Astrocyte of the spinal cord (primary cell): Measurements from ENCODE around the gene COL4A6.
A peak's percentile ranks its signal among the peaks of the same experiment; 100 is the strongest.

Source experiments
- DNase-seq: peaks from one replicate; pipeline ENCODE4 v3.0.0; 2011; ENCODE audit warnings: low read depth, low spot score
- H3K4me3 ChIP-seq: 2 replicates; pipeline ENCODE4 v1.5.1; 2011; ENCODE audit warnings: low read depth, mild to moderate bottlenecking, low read length, moderate library complexity
- in situ Hi-C: cut with HindIII; loops from 2 replicates; pipeline ENCODE4 v1.10.0; 2017; ENCODE audit warnings: low sequenced_read_pairs
- TF ChIP-seq, protein P1 (sequence below): IDR thresholded peaks from 2 replicates; pipeline ENCODE4 v1.5.1; 2012; ENCODE audit warnings: low read depth, mild to moderate bottlenecking, low read length, inconsistent platforms

COL4A6 gene

DNA sequence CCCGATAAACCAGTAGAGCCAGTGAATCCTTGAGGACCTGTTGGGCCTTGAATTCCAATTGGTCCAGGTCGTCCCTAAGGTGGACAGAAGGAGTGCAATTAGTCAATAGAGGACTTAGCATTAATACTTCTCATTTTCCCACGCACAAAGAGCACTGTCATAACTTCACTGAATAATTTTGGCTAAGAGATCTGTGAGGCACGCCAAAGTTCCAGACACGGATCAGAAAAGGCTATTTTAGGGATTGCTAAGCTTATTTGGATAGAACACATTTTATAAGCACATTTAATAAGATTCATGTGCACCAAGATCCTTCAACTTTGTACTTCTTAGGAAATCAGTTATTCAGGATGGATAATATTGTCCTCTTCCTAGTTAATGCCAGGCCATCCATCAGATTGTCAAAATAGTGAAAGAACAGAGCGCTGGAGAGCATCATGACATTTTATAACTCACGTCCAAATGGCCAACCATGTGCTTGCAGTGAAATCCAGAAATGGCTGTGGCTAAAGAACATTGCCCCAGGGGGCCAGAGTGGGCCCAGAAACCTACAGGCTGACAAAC lies 216.8 kb downstream of the COL4A6 start:
- in situ Hi-C loops, result no loop called here
- no peak overlapping the region for H3K4me3 ChIP-seq
- DNase-seq, result no peak
- TF ChIP-seq, protein P1, sequence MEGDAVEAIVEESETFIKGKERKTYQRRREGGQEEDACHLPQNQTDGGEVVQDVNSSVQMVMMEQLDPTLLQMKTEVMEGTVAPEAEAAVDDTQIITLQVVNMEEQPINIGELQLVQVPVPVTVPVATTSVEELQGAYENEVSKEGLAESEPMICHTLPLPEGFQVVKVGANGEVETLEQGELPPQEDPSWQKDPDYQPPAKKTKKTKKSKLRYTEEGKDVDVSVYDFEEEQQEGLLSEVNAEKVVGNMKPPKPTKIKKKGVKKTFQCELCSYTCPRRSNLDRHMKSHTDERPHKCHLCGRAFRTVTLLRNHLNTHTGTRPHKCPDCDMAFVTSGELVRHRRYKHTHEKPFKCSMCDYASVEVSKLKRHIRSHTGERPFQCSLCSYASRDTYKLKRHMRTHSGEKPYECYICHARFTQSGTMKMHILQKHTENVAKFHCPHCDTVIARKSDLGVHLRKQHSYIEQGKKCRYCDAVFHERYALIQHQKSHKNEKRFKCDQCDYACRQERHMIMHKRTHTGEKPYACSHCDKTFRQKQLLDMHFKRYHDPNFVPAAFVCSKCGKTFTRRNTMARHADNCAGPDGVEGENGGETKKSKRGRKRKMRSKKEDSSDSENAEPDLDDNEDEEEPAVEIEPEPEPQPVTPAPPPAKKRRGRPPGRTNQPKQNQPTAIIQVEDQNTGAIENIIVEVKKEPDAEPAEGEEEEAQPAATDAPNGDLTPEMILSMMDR, result no peak

DNA sequence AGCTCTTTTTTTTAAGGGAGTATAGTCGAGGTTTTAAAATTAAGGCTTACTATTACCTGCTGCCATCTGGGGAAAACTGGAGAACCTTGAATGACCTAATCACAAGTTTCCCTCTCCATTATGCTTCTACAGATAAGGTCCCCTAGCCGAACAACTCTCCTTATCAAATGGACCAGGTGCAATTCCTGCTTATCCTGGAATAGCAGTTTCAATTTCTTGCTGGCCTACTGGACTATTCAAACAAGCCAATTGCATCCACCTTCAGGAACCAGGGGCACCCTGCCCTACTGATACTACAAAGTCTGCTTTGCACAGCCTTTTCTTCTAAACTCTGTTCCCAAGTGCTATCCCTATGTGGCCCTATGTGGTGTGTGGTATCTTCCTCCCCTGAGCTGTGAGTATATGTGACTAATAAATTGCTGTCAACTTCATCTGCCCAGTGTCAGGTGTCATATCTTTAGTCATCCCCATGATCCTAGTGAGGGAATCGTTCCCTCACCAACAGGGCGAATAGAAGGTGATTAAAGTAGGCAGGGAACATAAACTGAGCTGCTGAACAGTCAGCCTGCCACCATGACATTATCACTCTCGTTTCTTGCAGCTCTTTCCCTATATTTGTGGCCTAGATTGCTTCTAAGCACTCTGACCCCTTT lies 218.1 kb downstream of the COL4A6 start:
- in situ Hi-C loops, result no loop called here
- no peak for DNase-seq
- TF ChIP-seq, protein P1, result no peak
- H3K4me3 ChIP-seq, result no peak overlapping the region

DNA sequence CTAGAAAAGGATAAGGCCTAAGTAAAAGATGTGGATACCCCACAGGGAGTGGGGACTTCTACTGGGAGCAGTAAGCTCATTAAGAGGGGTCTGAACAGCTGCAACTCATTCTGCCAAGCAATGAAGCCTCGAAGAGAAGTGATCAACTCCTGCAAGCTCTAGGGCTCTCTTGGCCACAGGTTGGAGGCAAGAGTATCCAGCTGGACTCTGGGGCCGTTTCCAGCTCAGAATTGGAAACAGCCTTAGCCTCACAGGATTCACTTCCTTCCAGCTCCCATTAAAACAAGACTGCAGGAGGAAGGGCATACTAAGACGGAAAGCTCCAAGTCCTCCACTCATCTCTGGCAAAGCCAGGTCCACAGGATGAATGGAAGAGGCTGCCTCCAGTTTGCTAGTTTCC lies 220.3 kb downstream of the COL4A6 start:
- DNase-seq, result no peak
- in situ Hi-C loops, result no loop called here
- TF ChIP-seq, protein P1, result no peak

DNA sequence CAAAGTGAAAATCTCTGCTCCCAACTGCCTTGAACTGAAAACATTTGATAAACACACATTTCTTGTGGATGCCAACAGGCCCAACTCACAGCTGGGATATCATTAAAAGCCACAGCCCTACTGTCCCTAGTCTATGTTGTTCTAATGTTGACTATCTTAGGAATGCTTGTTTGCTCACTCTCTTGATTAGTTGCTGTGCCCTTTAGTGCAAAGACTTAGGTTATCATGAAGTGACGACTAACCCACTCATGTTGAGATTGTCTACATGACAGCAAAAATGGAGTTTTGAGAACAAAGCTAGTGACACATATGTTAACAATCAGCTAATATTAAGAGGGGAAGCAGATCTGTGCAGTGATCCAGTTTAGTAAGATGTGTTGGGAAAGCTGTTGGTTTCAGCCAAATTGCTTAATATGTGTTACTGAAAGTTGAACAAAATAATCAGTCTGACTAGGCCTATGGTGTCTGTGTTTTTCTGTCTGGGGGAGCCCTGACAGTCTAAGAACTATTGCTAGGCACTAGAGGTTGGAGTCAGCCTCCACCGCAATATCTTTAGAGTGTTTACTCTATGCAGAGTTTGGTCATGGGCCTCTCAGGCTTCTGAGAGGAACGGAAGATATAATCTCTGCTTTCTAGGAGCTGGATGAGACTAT lies 221.2 kb downstream of the COL4A6 start:
- DNase-seq, result no peak
- H3K4me3 ChIP-seq, result no peak overlapping the region
- TF ChIP-seq, protein P1, result no peak
- in situ Hi-C loops, result no loop called here

More for the DNA sequence above, 220.3 kb downstream of the COL4A6 start:
- no peak overlapping the region for H3K4me3 ChIP-seq

DNA sequence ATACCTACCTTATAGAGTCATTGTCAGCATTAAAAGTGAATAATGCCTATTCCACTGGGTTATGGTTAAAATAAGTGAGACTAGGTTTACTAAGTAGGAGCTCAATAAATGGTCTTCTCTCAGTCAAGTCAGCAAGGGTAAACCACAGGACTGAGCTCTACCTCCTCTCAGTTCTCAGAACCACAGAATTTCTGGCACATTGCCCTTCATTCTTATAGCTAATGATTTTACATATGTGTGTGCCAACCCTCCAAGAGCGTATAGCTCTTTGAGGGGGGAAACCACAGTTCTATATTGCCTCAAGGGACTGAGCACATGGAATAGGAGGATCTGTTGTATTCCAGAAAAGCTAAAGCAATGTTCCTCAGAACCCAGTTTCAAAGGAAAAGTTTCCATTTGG lies 221.8 kb downstream of the COL4A6 start:
- DNase-seq, result peak; percentile 23
- TF ChIP-seq, protein P1, result no peak
- H3K4me3 ChIP-seq, result no peak overlapping the region

DNA sequence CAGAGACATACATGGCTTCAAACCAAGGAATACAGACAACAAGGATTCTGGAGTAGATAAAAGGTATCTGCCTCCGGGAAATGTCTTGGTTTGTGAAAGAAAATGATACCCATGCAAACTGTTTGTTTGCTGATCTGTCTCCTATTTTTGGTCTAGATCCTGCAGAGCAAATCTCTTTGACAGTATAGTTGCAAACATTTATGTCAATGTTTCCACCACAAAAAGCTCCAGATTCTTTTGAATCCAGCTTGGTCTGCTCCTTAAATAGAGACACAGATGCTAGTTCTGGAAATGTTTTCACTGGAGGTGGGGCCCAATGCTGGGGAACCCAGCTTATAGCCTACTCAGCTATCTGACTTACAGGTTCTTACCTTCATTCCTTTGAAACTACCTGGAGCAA lies 226.9 kb downstream of the COL4A6 start:
- no peak overlapping the region for H3K4me3 ChIP-seq
- in situ Hi-C loops, result no loop called here
- TF ChIP-seq, protein P1, result no peak
- DNase-seq, result no peak

More for the DNA sequence above, 221.8 kb downstream of the COL4A6 start:
- in situ Hi-C loops, result no loop called here
